HS-5 (cell line): ENCODE measurements around the gene ELOB.

ENCODE experiments used
- DNase-seq: peaks from one replicate; pipeline ENCODE4 v3.0.0-alpha.2; 2012; ENCODE audit warnings: low read depth

The ELOB gene

DNA sequence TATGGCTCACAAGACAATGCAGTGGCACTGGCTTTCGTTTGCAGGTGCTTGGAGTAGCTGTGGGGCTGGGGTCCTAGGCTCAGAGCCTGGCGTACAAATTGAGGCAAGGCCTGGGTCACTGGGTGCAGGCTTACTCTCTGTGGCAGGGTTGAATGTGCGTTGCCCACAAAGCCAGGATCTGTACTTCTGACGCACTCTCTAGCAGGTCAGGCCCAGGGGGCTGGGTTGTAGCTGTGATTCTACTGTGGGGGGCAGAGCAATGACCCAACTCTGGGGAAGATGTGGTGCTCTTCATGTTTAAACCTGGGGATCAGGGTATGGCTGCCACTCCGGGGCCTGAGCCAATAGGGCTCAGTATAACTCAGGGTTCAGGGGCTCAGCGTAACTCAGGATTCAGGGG, 33.6 kb upstream of the ELOB start:
- no peak for DNase-seq

DNA sequence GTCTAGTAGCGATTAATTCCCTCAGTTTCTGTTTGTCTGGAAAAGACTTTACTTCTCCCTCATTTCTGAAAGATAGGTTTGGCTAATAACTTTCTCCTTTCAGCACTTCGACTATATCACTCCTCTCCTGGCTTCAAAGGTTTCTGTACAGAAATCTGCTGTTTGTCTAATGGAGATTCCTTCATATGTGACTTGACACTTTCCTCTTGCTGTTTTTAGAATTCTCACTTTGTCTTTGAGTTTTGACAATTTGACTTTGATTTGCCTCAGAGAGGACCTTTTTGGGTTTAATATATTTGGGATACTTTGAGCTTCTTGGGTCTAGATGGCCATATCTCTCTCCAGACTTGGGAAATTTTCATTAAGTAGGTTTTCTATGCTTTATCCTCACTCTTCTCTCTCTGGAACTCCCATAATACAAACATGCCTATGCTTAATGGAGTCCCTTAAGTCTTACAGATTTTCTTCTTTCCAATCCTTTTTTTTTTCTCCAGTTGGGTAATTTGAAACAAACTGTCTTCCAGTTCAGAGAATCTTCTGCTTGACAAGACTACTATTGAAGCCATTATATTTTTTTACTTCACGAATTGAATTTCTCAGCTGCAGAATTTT, 32.2 kb upstream of the ELOB start:
- DNase-seq, result no peak

DNA sequence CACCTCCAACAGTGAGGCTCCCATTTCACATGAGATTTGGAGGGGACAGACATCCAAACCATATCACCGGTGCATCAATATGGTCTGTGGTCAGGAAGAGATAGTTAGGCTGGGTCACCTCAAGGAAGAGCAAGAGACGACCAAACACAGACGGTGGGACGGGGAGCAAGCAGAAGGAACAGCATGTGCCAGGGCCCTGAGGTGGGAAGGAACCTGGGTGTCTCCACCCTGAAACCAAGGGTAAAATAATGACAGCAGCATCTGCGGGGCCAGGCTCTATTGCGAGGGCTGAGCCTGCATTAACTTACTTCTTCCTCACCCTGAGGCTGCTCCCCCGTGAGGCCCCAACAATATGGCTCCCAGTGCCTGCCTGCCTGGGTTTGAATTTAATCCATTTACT, 31.1 kb upstream of the ELOB start:
- no peak for DNase-seq

DNA sequence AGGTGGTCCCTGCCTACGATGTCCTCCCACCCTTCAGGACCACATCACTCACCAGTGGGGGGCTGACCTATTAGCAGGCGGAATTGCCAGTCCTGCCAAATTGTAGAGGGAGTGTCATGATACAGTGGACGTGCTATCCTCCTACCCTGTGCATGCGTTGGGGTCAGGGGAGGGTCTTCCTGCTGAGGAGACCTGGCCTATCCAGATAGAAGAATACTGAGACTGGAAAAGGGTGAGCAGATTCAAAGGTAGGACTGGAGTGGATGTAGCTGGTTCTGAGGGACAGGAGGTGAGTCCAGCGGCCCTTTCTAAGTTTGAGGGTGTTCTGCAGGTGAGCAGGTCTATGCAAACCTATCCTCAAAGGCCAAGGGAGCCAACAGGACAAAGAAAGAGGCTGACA, 29.2 kb upstream of the ELOB start:
- DNase-seq, result no peak

DNA sequence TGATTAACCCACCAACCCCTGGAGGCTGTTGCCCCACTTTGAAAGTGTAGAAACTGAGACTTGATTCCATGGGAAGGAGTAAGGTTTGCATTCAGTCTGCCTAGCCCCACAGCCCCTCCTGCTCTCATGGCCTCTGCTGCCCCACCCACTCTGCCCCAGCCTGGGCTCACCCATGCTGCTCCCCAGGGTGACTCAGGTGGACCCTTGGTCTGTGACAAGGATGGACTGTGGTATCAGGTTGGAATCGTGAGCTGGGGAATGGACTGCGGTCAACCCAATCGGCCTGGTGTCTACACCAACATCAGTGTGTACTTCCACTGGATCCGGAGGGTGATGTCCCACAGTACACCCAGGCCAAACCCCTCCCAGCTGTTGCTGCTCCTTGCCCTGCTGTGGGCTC, 27.6 kb upstream of the ELOB start:
- no peak for DNase-seq

DNA sequence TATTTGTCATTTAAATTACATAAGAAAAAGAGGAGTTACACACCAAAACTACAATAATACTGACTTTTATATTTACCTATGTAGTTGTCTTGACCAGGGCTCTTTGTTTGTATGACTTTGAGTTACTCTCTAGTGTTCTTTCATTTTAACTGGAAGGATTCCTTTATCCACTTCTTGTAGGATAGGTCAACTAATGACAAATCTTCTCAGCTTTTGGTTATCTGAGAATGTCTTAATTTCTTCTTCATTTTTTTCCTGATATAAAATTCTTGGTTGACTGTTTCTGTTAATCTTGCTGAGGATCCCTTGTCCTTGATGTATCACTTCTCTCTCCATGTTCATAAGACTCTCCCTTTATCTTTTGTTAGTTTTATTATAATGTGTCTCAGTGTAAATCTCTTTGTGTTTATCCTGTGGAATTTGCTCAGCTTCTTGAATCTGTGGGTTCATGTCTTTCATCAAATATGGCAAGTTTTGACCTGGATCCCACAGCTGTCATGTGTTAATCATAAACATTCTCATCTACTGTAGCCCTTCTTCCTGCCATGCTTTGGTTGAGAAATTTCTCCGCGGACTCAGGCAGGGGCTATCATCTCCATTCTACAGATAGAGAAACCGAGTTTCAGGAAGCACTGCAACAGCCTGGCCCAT, 26.6 kb upstream of the ELOB start:
- DNase-seq, result no peak

DNA sequence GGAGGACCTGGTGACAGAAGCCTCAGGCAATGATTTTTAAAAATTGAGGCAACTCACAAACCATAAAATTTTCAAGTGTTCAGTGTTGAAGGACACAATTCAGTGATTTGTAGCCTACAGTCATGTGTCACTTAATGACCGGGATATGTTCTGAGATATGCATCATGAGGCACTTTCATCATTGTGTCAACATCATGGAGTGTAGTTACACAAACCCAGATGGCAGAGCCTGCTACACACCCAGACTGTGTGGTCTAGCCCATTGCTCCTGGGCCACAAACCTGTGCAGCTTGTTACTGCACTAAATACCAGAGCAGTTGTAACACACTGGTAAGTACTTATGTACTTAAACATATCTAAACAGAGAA, 22.8 kb upstream of the ELOB start:
- no peak for DNase-seq

DNA sequence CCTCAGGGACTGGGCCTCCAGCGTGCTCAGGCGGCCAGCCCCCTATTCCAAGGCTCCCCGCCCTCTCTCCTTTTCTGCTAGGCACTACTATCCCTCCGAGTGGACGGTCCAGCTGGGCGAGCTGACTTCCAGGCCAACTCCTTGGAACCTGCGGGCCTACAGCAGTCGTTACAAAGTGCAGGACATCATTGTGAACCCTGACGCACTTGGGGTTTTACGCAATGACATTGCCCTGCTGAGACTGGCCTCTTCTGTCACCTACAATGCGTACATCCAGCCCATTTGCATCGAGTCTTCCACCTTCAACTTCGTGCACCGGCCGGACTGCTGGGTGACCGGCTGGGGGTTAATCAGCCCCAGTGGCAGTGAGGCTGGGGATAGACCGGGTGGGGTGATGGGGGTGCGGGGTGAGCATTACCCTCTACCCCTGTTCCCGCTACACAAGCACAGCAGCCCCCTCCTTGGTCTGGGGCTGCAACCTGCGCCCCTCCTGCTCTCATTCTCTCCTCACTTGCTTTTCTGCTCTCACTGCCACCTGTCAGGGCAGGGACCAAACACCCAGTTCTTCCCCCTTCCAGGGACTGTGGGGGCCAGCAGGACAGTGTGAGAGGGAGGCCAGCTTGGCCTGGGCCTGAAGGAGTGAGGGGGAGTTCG, 22.3 kb upstream of the ELOB start:
- no peak for DNase-seq

DNA sequence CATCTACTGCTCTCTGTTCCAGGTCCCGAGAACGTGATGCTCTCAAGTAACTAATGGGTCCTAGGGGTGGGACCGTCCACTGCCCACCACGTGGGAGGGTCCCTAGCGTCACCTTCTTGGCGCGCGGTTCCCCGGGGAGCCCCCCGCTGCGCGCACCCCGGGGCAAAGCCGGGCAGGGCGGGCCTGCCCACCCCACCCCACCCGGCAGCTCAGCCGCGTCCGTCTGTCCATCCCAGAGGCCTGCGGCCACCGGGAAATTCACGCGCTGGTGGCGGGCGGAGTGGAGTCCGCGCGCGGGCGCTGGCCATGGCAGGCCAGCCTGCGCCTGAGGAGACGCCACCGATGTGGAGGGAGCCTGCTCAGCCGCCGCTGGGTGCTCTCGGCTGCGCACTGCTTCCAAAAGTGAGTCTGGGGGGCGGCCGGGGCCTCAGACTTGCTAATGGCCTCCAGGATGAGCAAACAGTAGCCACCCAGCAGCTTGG, 21.7 kb upstream of the ELOB start:
- DNase-seq, result no peak

DNA sequence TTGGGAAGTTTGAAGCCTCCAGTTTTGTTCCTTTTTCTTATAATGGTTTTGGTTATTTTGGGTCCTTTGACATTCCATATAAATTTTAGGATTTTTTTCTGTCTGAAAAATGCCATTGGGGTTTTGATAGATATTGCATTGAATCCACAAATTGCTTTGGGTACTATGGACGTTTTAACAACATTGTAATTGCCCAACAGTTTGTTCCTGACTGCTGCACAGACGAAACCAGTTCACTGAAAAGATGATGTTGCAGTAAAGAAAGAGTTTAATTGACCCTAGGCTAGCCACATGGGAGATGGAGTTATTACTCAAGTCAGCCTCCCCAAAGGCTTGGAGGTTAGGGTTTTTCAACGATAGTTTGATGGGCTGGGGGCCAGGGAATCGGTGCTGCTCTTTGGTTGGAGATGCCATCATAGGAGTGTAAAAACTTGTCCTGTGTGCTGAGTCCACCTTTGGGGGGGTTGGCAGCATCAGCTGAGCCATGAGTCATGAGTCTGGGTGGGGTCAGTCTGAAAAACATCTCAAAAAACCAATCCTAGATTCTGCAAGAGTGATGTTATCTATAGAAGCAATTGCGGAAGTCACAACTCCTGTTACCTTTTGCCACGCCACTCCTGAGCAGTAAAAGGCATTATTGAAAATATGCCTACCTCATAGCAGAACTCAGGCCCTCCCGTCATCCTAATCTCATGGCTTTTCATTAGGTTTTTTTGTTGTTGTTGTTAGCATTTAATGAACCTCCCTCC, 18.5 kb upstream of the ELOB start:
- DNase-seq, result no peak

DNA sequence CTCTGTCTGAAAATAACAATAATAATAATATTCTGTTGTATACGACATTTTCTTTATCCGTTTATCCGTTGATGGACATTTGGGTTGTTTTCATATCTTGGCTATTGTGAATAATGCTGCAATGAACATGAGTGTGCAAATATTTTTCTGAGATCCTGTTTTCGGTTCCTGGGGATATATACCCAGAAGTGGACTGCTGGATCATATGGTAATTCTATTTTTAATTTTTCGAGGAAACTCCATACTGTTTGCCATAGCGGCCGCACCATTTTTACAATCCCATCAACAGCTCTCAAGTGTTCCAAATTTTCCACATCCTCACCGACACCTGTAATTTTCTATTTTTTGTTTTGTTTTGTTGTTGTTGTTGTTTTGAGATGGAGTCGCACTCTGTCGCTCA, 15.9 kb upstream of the ELOB start:
- no peak for DNase-seq

DNA sequence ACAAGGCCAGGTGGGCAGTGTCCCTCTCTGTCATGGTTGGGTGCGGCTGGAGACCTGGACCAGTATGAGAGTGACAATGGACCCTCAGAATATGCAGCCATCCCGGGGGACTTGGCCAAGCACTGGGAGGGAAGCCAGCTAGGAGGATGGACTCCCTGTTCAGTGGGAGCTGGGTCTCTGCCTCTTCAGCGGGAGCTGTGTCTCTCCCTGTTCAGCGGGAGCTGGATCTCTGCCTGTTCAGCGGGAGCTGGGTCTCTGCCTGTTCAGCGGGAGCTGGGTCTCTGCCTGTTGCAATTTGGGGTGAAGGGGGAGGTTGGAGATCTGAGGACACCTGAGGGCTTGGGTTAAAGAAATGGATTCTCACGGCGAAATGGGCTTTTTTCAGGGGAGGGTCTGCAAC, 14.1 kb upstream of the ELOB start:
- DNase-seq, result no peak

DNA sequence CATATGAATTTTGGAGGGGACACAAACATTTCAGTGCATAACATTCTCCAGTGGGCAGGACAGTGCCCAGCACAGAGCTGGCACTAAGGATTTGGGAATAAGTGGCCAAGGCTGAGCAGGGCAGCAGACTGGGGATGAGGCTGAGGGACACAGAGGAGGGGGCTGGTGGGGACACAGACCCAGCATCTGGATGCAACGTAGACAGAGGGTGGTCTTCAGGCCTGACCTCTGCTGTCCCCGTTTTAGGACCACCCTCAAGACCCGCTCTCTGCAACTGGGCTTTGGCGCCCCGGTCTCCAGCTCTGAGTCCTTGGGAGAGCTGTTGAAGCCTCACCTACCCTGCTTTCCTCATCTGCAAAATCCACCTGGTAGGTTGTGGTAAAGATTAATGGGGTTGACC, 13.6 kb upstream of the ELOB start:
- DNase-seq, result no peak

DNA sequence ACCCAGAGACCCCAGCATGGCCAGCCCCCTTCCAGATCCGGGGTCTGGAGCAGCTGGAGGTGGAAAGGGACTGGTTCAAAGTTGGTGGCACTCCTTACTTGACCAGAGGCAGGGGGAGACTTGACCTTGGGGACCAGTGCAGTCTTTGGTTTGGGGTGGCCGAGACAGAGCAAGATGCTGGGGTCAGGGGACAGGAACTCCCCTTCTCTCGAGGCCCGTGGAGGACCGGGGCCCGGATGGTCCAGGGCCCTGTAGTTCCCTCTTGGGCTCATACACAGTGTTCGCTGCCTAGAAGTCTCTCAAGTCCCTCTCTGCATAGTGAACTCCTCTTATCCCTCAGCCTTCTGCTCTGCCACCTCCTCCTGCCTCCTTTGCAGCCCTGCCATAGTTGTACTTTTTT, 10.9 kb upstream of the ELOB start:
- no peak for DNase-seq

DNA sequence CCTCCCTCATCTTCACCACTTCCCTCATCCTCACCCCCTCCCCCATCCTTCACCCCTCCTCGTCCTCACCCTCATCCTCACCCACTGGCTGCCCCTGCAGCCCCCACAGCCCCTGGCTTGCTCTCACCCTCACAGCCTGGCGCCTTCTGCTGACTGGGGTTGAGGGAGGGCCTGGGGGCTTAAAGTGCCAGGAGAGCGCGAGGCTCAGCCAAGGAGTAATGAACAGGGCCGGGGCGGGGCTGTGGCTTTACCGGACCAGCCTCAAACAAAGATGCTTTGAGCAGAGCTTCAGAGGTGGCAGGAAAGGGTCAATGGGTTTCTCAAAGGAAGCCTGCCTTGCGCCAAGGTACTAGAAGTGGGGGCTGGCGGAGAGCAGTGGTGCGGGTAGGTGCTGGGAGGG, 10.3 kb upstream of the ELOB start, which contains the start of gene PRSS33:
PRSS33 (minus strand) TSS at position 155 of the 400 bp plus-strand sequence. CDS start 1,013 bp downstream, outside the sequence.
- no peak for DNase-seq

DNA sequence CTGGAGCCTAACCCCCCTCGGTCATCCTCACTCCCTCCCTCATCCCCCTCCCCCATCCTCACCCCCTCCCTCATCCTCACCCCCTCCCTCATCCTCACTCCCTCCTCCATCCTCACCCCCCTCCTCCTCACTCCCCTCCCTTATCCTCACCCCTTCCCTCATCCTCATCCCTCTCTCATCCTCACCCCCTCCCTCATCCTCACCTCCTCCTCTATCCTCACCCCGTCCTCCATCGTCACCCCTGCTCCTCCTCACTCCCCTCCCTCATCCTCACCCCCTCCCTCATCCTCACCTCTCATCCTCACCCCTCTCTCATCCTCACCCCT, 9.7 kb upstream of the ELOB start:
- no peak for DNase-seq

DNA sequence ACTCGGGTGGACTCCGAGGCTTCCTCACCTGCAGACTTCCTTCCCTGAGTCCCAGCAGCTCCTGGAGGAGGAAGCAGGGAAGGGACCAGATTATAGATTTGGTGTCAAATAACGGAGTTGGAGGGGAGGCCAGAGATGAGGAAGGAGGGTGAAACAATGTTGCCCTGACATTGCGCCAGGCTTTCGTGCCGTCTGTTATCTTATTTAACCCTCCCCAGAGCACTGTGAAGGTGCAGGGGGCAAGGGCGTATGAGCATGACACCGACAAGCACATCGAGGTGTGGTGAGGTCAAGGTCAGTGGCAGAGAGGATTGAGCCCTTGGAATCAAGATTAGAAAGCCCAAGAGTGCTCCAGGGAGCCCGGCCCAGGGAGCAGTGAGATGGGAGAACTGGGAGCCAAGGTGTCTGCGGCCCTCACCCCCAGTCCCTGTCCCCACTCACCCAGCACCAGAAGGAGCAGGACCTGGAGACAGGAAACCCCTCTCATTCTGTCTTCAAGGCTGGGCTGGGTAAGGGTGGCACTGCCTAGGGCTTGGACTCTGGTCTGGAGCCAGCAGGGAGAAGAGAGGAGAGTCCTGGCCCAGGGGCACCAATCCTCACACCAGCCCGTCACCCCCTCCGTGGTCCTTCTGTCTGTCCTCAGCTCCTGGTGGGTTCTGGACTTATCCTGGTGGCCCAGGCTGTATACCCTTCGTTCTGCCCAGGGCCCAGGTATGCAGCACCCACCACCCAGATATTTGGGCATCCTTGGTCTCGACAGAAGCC, 9.2 kb upstream of the ELOB start:
- no peak for DNase-seq

DNA sequence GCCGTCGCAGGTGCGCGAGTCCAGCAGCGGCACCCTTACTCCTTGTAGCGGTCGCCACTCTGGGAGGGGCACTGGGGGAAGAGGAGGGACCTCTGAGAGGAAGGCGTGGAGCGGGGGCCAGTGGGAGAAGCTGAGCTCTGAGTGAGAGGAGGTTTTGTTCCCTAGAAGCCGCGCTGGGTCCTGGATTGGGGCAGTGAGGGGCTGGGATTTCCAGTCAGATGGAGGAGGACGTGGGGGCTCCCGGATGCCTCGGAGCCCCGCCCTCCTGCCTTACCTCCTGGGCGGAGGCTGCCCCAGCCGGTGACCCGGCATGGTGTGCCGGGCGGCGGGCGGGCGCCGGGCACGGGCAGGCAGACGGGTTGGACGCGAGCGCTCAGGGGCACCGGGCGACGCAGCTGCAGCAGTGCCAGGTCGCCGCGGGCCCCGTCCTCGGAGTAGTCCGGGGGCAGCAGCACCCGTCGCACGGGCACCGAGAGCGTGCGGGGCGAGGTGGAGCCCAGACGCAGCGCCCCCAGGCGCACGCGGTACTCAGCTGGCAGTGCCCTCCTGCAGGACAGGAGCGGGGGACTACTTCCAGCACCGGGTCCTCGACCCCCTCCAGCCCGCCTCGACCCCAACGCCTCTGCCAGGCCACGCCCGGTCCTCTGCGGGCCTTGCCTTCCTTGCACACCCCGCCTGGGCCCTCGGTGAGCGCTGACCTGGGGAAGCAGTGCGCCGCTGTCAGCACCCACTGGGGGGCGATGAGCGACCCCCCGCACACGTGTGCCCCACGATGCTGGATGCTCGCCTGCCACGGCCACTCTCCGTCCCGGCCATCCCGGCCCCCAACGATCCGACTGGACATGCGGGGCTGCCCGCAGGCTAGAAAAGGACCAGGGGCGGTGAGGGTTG, 8.3 kb upstream of the ELOB start:
- no peak for DNase-seq

DNA sequence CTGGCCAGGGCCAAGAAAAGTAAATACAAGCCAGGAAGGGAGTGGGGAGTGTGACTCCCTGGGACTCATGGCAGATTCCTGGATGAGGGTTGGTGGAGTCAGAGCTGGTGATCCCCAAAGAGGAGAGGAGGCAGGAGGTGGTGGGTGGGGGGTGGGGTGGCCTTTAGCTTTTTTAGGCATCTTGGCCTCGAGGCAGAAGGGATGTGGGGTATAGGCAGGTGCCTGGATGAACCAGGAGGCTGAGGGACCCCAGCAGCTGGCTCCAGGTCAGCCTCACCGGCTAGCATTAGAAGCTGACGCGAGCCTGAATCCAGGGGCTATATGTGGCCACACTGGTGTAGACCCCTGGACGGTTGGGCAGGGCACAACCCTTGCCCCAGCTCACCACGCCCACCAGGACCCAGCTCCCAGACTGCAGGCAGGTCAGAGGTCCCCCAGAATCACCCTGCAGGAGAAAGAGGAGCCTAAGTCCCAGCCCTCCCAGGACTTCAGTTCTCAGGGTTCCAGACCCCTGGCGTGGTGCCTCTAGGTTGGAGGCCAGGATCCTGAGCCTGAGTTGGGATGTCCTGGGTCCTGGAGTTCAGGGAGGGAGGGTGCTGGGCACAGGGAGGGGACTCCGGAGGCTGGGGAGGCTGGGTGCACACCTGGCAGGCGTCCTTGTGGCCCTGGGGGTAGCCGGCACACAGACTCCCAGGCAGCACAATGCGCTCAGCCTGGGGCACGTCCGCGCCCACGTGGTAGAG, 7.4 kb upstream of the ELOB start:
- no peak for DNase-seq

DNA sequence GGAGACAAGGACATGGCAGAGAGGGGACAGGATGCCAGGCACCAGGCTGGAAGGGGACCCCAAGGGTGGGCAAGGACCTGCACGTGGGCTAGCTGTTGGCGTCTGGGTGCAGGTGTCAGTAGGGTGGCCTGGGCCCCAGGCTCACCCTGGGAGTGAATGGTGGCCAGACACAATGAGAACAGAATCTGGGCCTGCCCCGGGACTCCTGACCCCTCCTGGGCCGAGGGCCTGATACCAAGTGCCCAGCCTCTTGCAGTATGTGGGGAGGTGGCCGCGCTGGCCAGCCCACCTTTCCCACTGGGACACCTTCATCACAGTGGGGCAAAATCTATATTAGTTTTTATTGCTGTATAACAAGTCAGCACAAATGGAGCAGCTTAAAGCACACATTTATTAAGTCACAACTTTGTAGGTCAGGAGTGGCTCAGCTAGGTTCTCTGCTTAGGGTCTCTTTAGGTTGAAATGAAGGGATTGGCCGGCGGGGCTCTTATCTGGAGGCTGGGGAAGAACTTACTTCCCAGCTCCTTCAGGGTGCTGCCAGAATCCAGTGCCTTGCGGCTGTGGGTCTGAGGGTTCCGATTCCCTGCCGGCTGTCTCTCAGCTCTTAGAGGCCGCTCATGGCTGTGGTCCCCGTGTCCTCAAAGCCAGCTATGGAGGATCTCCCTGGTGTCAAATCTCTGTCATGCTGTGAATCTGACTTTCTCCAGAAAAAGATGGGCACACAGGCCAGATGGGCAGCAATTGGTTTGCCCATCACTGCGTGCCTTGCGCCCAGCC, 6.7 kb upstream of the ELOB start:
- DNase-seq, result no peak
